GM23248 (cell line): Measurements from ENCODE around the gene SPRR2D.

Experiments
- EZH2 ChIP-seq: fragments of 200-600 bp; sonication (generic); IDR thresholded peaks from 2 replicates; pipeline ENCODE4 v1.6.1; 2018; ENCODE audit warnings: antibody characterized with exemption, mild to moderate bottlenecking; ENCODE audit not compliant: insufficient read depth, poor library complexity, severe bottlenecking
- EZH2phosphoT487 ChIP-seq: fragments of 200-600 bp; sonication (generic); IDR thresholded peaks from 2 replicates; pipeline ENCODE4 v1.6.1; 2018; ENCODE audit warnings: antibody characterized with exemption, moderate library complexity, mild to moderate bottlenecking, low read depth; ENCODE audit not compliant: insufficient read depth

GRCh38 chr1:152999818-153000217 is 41.1 kb downstream of the SPRR2D start:
- TF ChIP-seq EZH2, result no peak
- no peak for TF ChIP-seq EZH2phosphoT487
